NCI-H2196 (cell line): ENCODE measurements around the gene CCDC195.
A peak's percentile ranks its signal among the peaks of the same experiment; 100 is the strongest.

Source experiments
- DNase-seq: peaks from one replicate; lab custom pipeline; 2025; ENCODE audit not compliant: unreplicated experiment; lab: John Stamatoyannopoulos, UW

The CCDC195 gene

GRCh38 chr2:224716201-224716600 lies at the start of gene CCDC195:
Gene CCDC195 (minus strand): TSS chr2:224716365. CDS start chr2:224716365, 0 bp downstream.
- DNase-seq, result peak; percentile 21

- DNase-seq, result no peak
Measured at GRCh38 chr2:224764565-224765236, 48.5 kb upstream of the CCDC195 start.

GRCh38 chr2:224757934-224758548 lies 41.9 kb upstream of the CCDC195 start:
- no peak for DNase-seq

- no peak for DNase-seq
Measured at GRCh38 chr2:224753743-224754540, 37.8 kb upstream of the CCDC195 start.

- no peak for DNase-seq
Measured at GRCh38 chr2:224751996-224752698, 36.0 kb upstream of the CCDC195 start.

- DNase-seq, result no peak
Measured at GRCh38 chr2:224749136-224749535, 33.0 kb upstream of the CCDC195 start.

GRCh38 chr2:224747765-224748164 lies 31.6 kb upstream of the CCDC195 start:
- no peak for DNase-seq

GRCh38 chr2:224736227-224736626 lies 20.1 kb upstream of the CCDC195 start:
- no peak for DNase-seq

- DNase-seq, result no peak
Measured at GRCh38 chr2:224734949-224735348, 18.8 kb upstream of the CCDC195 start.

GRCh38 chr2:224731665-224732064 lies 15.5 kb upstream of the CCDC195 start:
- no peak for DNase-seq

- DNase-seq, result no peak
Measured at GRCh38 chr2:224729435-224729834, 13.3 kb upstream of the CCDC195 start.

GRCh38 chr2:224724331-224724730 lies 8.2 kb upstream of the CCDC195 start:
- DNase-seq, result no peak

GRCh38 chr2:224723586-224724217 lies 7.5 kb upstream of the CCDC195 start:
- no peak for DNase-seq

GRCh38 chr2:224722770-224723169 lies 6.6 kb upstream of the CCDC195 start:
- no peak for DNase-seq

- DNase-seq, result no peak
Measured at GRCh38 chr2:224722250-224722649, 6.1 kb upstream of the CCDC195 start.

- DNase-seq, result no peak
Measured at GRCh38 chr2:224716921-224717320, 756 bp upstream of the CCDC195 start.

- no peak for DNase-seq
Measured at GRCh38 chr2:224711859-224712665, 4.1 kb downstream of the CCDC195 start.

- no peak for DNase-seq
Measured at GRCh38 chr2:224711381-224711780, 4.8 kb downstream of the CCDC195 start.

GRCh38 chr2:224709301-224709700 lies 6.9 kb downstream of the CCDC195 start:
- no peak for DNase-seq

GRCh38 chr2:224694502-224694901 lies 21.7 kb downstream of the CCDC195 start:
- no peak for DNase-seq
